RPMI7951 (cell line): ENCODE data around the gene RIPK1. TPM values are rescaled to one million over a fixed set of nuclear protein-coding genes. Genes with fewer than 3 reads are reported as not detected.
A peak's percentile ranks its signal among the peaks of the same experiment; 100 is the strongest.
"Not testable (repeated sequence)": the region's sequence is repeated elsewhere in the genome, so short reads cannot be mapped to it uniquely, and the experiment has no call there.

ENCODE experiments used
- DNase-seq: peaks from one replicate; pipeline ENCODE4 v3.0.0-alpha.2; 2012; ENCODE audit warnings: low read depth
- total RNA-seq: library from RNA; depleted of rRNA; stranded (reverse); fragments of >200 nt; shearing (Covaris generic); gene quantifications from 2 replicates; pipeline ENCODE4 v1.2.3, GENCODE V29; 2014

Gene RIPK1
- total RNA-seq, 1 experiment from 2014 or later = 13.2 TPM

- no peak for DNase-seq
Measured at GRCh38 chr6:3136292-3137011, 68.2 kb downstream of the RIPK1 start.

- DNase-seq = no peak
Measured at GRCh38 chr6:3137057-3137777, 68.9 kb downstream of the RIPK1 start.

- not testable (repeated sequence) for DNase-seq
Measured at GRCh38 chr6:3137873-3138272, 69.6 kb downstream of the RIPK1 start.

- DNase-seq = peak; percentile 19
Measured at GRCh38 chr6:3138341-3138740, 70.0 kb downstream of the RIPK1 start.

- peak; percentile 95 for DNase-seq
Measured at GRCh38 chr6:3139090-3139903, 71.0 kb downstream of the RIPK1 start.

- DNase-seq = no peak
Measured at GRCh38 chr6:3140201-3140600, 71.9 kb downstream of the RIPK1 start.

GRCh38 chr6:3142536-3142935 lies 74.2 kb downstream of the RIPK1 start:
- DNase-seq = no peak

- no peak for DNase-seq
Measured at GRCh38 chr6:3143158-3143557, 74.9 kb downstream of the RIPK1 start.

GRCh38 chr6:3144571-3144970 lies 76.3 kb downstream of the RIPK1 start:
- DNase-seq = no peak

- DNase-seq = no peak
Measured at GRCh38 chr6:3147914-3148757, 79.8 kb downstream of the RIPK1 start.

- DNase-seq = no peak
Measured at GRCh38 chr6:3151691-3152090, 83.4 kb downstream of the RIPK1 start.

- no peak for DNase-seq
Measured at GRCh38 chr6:3152689-3153088, 84.4 kb downstream of the RIPK1 start.

GRCh38 chr6:3155416-3155815 lies 87.1 kb downstream of the RIPK1 start:
- DNase-seq = not testable (repeated sequence)

GRCh38 chr6:3156184-3157130 lies 88.2 kb downstream of the RIPK1 start:
- not testable (repeated sequence) for DNase-seq

GRCh38 chr6:3157131-3157933 lies 89.0 kb downstream of the RIPK1 start, which contains the start of gene TUBB2A:
TUBB2A (minus strand) TSS chr6:3157544; CDS start chr6:3157463, 81 bp downstream.
- peak; percentile 83 for DNase-seq

GRCh38 chr6:3159805-3160781 lies 91.8 kb downstream of the RIPK1 start:
- DNase-seq = no peak

GRCh38 chr6:3162067-3162497 lies 93.8 kb downstream of the RIPK1 start:
- peak; percentile 43 for DNase-seq
